Fibroblast of the aortic adventitia (primary cell): Measurements from ENCODE around the gene FAM78A. TPM values are rescaled to one million over a fixed set of nuclear protein-coding genes. Genes with fewer than 3 reads are reported as not detected.
"Not testable (repeated sequence)": the region's sequence is repeated elsewhere in the genome, so short reads cannot be mapped to it uniquely, and the experiment has no call there.

Experiments
- DNase-seq: peaks from one replicate; pipeline ENCODE4 v3.0.0-alpha.2; 2010; ENCODE audit warnings: low read depth
- H3K4me3 ChIP-seq: 2 replicates; pipeline ENCODE4 v1.5.1; 2011; ENCODE audit warnings: low read depth, mild to moderate bottlenecking, control low read depth, low read length, moderate library complexity
- CTCF ChIP-seq: IDR thresholded peaks from 2 replicates; pipeline ENCODE4 v1.5.1; 2011; ENCODE audit warnings: mild to moderate bottlenecking, low read length, control low read depth, inconsistent platforms; ENCODE audit not compliant: insufficient read depth
- total RNA-seq: library from RNA; depleted of rRNA; stranded (reverse); fragments of >200 nt; gene quantifications from 2 replicates; pipeline ENCODE4 v1.2.3, GENCODE V29; 2012; ENCODE audit warnings: low replicate concordance

The FAM78A gene
- total RNA-seq, 1 donor, result 0.36 TPM

GRCh38 chr9:131257266-131258025 lies 18.9 kb downstream of the FAM78A start:
- TF ChIP-seq CTCF, result no peak
- no peak overlapping the region for H3K4me3 ChIP-seq
- DNase-seq, result no peak

- H3K4me3 ChIP-seq, result no peak overlapping the region
- DNase-seq, result no peak
- TF ChIP-seq CTCF, result no peak
These were observed 20.6 kb downstream of the FAM78A start for GRCh38 chr9:131255676-131256197.

GRCh38 chr9:131254626-131255025 lies 21.7 kb downstream of the FAM78A start:
- H3K4me3 ChIP-seq, result no peak overlapping the region
- no peak for TF ChIP-seq CTCF
- DNase-seq, result no peak

GRCh38 chr9:131253891-131254491 lies 22.3 kb downstream of the FAM78A start:
- TF ChIP-seq CTCF, result no peak
- no peak for DNase-seq
- no peak overlapping the region for H3K4me3 ChIP-seq

- H3K4me3 ChIP-seq, result no peak overlapping the region
- no peak for TF ChIP-seq CTCF
- DNase-seq, result no peak
These were observed 24.2 kb downstream of the FAM78A start for GRCh38 chr9:131252120-131252519.

GRCh38 chr9:131246618-131247017 lies 29.7 kb downstream of the FAM78A start:
- no peak overlapping the region for H3K4me3 ChIP-seq
- TF ChIP-seq CTCF, result no peak
- DNase-seq, result no peak

GRCh38 chr9:131244331-131244730 lies 32.0 kb downstream of the FAM78A start:
- DNase-seq, H3K4me3 ChIP-seq: not testable (repeated sequence)
